Chondrocyte (in vitro differentiated cells): ENCODE measurements around the gene NHERF2. TPM values are rescaled to one million over a fixed set of nuclear protein-coding genes. Genes with fewer than 3 reads are reported as not detected.
A peak's percentile ranks its signal among the peaks of the same experiment; 100 is the strongest.

ENCODE experiments used
- DNase-seq: peaks from one replicate; pipeline ENCODE4 v3.0.0; 2021; ENCODE audit warnings: mixed read lengths, low spot score
- H3K27ac Mint-ChIP-seq: one replicate; pipeline ENCODE4 v1.8.0; 2021; ENCODE audit warnings: mild to moderate bottlenecking, moderate library complexity, mixed read lengths; ENCODE audit not compliant: unreplicated experiment
- H3K27me3 Mint-ChIP-seq: 2 replicates; pipeline ENCODE4 v1.8.0; 2021; ENCODE audit warnings: low read depth, mixed read lengths
- H3K36me3 Mint-ChIP-seq: 2 replicates; pipeline ENCODE4 v1.8.0; 2021; ENCODE audit warnings: low read depth, mixed read lengths
- H3K4me1 Mint-ChIP-seq: 2 replicates; pipeline ENCODE4 v1.8.0; 2021; ENCODE audit warnings: low read depth, mild to moderate bottlenecking, mixed read lengths
- H3K4me3 Mint-ChIP-seq: one replicate; pipeline ENCODE4 v1.8.0; 2021; ENCODE audit warnings: mild to moderate bottlenecking, moderate library complexity, mixed read lengths; ENCODE audit not compliant: unreplicated experiment
- H3K9me3 Mint-ChIP-seq: 2 replicates; pipeline ENCODE4 v1.8.0; 2021; ENCODE audit warnings: low read depth, mixed read lengths
- CTCF ChIP-seq: fragments of 200-600 bp; sonication (generic); IDR thresholded peaks from 2 replicates; pipeline ENCODE4 v1.5.0; 2021; ENCODE audit warnings: antibody characterized with exemption, mild to moderate bottlenecking, moderate library complexity
- total RNA-seq: library from RNA; stranded (reverse); gene quantifications from 3 replicates; pipeline ENCODE4 v1.2.1, GENCODE V29; 2021

Gene NHERF2
- total RNA-seq, 1 donor from 2014 or later = 87.0 TPM

- peaks cover 38% of the 10 kb centered on the region for H3K4me1 Mint-ChIP-seq
- DNase-seq = no peak
- H3K27me3 Mint-ChIP-seq = peaks cover 4% of the 10 kb centered on the region
- peak overlapping the region; percentile 28 for H3K4me3 Mint-ChIP-seq
- no peaks in the 10 kb centered on the region for H3K9me3 Mint-ChIP-seq
- H3K36me3 Mint-ChIP-seq = no peaks in the 10 kb centered on the region
- no peak for TF ChIP-seq CTCF
- no peak overlapping the region for H3K27ac Mint-ChIP-seq
These were observed 733 bp upstream of the NHERF2 start for GRCh38 chr16:2025878-2026460.

- peak; percentile 33 for TF ChIP-seq CTCF
- Mint-ChIP-seq H3K4me1 (peaks cover 41% of the 10 kb centered on the region), H3K27me3 (no peaks in the 10 kb centered on the region), H3K9me3 (no peaks in the 10 kb centered on the region), H3K4me3 (peak overlapping the region; percentile 82), H3K27ac (no peak overlapping the region), H3K36me3 (no peaks in the 10 kb centered on the region)
- no peak for DNase-seq
These were observed 615 bp downstream of the NHERF2 start for GRCh38 chr16:2027024-2028010.

GRCh38 chr16:2028146-2028545 lies 1.4 kb downstream of the NHERF2 start:
- Mint-ChIP-seq H3K4me3 (peak overlapping the region; percentile 82), H3K9me3 (no peaks in the 10 kb centered on the region), H3K36me3 (no peaks in the 10 kb centered on the region), H3K27me3 (no peaks in the 10 kb centered on the region), H3K27ac (no peak overlapping the region), H3K4me1 (peaks cover 41% of the 10 kb centered on the region)
- no peak for TF ChIP-seq CTCF
- DNase-seq = no peak

DNA sequence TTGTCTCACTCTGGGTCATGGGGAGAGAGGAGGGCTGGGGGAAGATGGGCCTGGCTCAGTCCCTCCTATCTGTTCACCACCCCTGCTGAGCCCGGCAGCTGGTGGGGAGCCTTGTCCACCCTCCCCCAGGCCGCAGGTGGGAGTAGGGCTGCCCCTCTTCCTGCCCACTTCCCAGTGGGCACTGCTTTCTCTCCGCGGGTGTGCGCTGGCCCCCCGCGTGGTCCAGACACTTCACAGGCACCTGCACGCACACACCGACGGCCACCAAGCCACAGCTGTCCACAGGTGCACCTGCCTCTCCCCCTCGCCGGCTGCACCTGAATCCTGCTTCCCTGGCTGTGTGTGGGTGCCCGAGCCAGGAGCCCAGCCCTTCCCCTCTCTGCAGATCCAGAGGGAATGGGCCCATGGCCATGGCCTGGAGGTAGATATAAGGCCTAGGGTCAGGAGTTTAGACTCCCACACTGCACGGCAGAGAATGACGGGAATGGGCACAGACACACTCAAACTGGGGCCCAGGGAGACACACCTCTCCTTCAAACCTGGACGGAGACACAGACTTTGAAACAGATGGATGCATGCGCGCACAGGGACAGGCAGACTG lies 2.0 kb downstream of the NHERF2 start:
- Mint-ChIP-seq H3K4me1 (peaks cover 42% of the 10 kb centered on the region), H3K36me3 (no peaks in the 10 kb centered on the region), H3K27ac (no peak overlapping the region), H3K4me3 (peak overlapping the region; percentile 82), H3K9me3 (no peaks in the 10 kb centered on the region), H3K27me3 (no peaks in the 10 kb centered on the region)
- TF ChIP-seq CTCF = no peak
- peak; percentile 76 for DNase-seq

GRCh38 chr16:2029350-2029749 lies 2.6 kb downstream of the NHERF2 start:
- no peak overlapping the region for H3K4me3 Mint-ChIP-seq
- H3K27ac Mint-ChIP-seq = no peak overlapping the region
- no peak for TF ChIP-seq CTCF
- H3K4me1 Mint-ChIP-seq = peaks cover 43% of the 10 kb centered on the region
- H3K27me3 Mint-ChIP-seq = no peaks in the 10 kb centered on the region
- no peaks in the 10 kb centered on the region for H3K36me3 Mint-ChIP-seq
- DNase-seq = peak; percentile 76
- no peaks in the 10 kb centered on the region for H3K9me3 Mint-ChIP-seq
